ENCODE data around the gene UBR2.
"Not testable (repeated sequence)": the region's sequence is repeated elsewhere in the genome, so short reads cannot be mapped to it uniquely, and the experiment has no call there.

Gene UBR2

DNA sequence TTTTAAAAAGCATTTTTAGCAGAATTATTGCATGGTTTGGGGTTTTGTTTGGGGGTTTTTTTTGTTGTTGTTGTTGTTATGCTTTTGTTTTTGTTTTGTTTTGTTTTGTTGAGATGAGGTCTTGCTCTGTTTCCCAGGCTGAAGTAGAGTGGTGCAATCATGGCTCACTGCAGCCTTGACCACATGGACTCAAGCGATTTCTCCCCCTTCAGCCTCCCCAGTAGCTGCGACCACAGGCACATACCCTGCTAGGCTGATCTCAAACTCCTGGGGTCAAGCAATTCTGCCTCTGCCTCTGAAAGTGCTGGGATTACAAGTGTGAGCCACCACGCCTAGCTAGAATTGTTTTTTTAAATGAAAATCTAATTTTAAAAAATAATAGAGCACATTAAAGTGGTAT, 35.7 kb downstream of the UBR2 start:
- DNase-seq (ENCODE audit: low spot score) = no peak
- H3K27ac ChIP-seq = no peak overlapping the region
- H3K4me3 ChIP-seq = no peak overlapping the region
- TF ChIP-seq, protein P1, sequence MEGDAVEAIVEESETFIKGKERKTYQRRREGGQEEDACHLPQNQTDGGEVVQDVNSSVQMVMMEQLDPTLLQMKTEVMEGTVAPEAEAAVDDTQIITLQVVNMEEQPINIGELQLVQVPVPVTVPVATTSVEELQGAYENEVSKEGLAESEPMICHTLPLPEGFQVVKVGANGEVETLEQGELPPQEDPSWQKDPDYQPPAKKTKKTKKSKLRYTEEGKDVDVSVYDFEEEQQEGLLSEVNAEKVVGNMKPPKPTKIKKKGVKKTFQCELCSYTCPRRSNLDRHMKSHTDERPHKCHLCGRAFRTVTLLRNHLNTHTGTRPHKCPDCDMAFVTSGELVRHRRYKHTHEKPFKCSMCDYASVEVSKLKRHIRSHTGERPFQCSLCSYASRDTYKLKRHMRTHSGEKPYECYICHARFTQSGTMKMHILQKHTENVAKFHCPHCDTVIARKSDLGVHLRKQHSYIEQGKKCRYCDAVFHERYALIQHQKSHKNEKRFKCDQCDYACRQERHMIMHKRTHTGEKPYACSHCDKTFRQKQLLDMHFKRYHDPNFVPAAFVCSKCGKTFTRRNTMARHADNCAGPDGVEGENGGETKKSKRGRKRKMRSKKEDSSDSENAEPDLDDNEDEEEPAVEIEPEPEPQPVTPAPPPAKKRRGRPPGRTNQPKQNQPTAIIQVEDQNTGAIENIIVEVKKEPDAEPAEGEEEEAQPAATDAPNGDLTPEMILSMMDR (IDR thresholded peaks at IDR 0.05) = no peak

GRCh38 chr6:42604150-42604549, 40.3 kb downstream of the UBR2 start:
- Histone ChIP-seq H3K27ac (no peak overlapping the region), H3K4me3 (no peak overlapping the region)
- DNase-seq (ENCODE audit: low spot score) = no peak
- TF ChIP-seq, protein P1 (IDR thresholded peaks at IDR 0.05) = no peak

DNA sequence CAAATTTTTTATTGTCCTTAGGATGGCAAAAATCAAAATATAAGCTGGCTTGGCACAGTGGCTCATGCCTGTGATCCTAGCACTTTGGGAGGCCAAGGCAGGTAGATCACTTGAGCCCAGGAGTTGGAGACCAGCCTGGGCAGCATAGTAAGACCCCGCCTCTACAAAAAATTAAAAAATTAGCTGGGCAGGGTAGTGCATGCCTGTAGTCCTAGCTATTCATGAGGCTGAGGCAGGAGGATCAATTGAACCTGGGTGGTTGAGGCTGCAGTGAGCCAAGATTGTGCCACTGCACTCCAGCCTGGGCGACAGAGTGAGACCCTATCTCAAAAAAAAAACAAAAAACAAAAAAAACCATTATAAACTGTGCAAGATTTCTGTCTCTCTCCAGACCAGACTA, 40.9 kb downstream of the UBR2 start:
- H3K4me3 ChIP-seq; DNase-seq (ENCODE audit: low spot score); H3K27ac ChIP-seq: not testable (repeated sequence)

DNA sequence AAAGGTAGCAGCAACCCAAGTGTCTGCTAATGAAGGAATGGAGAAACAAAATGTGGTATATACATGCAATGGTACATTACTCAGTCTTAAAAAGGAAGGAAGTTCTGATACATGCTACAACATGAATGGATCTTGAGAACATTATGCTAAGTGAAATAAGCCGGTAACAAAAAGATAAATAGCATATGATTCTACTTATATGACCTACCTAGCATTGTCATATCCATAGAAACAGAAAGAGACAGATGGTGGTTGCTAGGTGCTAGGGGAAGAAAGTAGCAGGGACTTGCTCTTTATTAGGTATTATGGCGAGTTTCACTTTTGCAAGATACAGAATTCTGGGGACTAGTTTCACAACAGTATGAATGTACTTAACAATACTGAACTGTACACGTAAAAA, 46.6 kb downstream of the UBR2 start:
- H3K4me3 ChIP-seq = no peak overlapping the region
- H3K27ac ChIP-seq = no peak overlapping the region
- TF ChIP-seq, protein P1 (IDR thresholded peaks at IDR 0.05) = no peak
- DNase-seq (ENCODE audit: low spot score) = no peak

- Histone ChIP-seq H3K27ac (no peak overlapping the region), H3K4me3 (no peak overlapping the region)
- TF ChIP-seq, protein P1 (IDR thresholded peaks at IDR 0.05) = no peak
- no peak for DNase-seq (ENCODE audit: low spot score)
These were observed 51.7 kb downstream of the UBR2 start for GRCh38 chr6:42615518-42615917.

DNA sequence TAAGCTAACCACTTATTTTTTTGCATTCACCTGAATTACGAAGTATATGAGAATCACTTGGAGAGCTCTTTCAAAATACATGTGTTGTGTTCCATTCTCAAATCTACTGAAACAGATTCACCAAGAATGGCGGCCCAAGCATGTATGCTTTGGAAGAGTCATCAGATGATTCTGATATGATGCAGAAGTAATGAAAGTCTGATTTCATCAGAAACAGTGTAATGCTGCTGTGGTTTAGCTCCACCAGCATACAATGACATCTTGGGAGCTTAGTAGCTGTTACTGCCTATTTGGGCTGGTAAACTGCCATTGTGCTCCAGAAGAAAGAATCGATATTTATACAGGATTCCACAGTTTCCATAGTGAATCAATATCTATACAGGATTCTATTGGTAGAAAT, 52.9 kb downstream of the UBR2 start:
- no peak overlapping the region for H3K27ac ChIP-seq
- DNase-seq (ENCODE audit: low spot score) = no peak
- H3K4me3 ChIP-seq = no peak overlapping the region
- TF ChIP-seq, protein P1 (IDR thresholded peaks at IDR 0.05) = no peak

DNA sequence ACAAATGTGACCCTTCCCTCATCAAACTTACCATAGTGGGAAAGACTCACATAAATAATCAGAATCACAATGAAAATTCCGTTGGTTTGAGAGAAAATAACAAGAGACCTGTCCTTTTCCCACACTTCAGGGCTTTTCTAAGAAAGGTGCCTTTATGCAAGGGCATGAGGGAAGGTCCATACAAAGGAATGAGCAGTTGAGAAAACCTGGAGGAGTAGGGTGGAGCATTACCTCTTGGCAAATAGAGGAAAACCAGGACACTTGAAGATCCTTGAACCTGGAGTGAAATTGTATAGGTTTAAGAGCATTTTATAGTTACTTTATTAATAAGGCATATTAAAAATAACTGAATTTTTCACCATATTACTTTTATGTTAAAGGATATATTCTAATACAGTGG, 54.3 kb downstream of the UBR2 start:
- no peak overlapping the region for H3K4me3 ChIP-seq
- DNase-seq (ENCODE audit: low spot score) = no peak
- TF ChIP-seq, protein P1 (IDR thresholded peaks at IDR 0.05) = no peak
- H3K27ac ChIP-seq = no peak overlapping the region

GRCh38 chr6:42618686-42619085, 54.9 kb downstream of the UBR2 start:
- Histone ChIP-seq H3K27ac (no peak overlapping the region), H3K4me3 (no peak overlapping the region)
- TF ChIP-seq, protein P1 (IDR thresholded peaks at IDR 0.05) = no peak
- DNase-seq (ENCODE audit: low spot score) = no peak

Data from coronary artery (tissue), 2 donors.